Thyroid gland (tissue), 4 donors: Measurements from ENCODE around the gene OR8D2.

Experiments used
- CTCF ChIP-seq, 6 experiments: fragments of 200-600 bp in 3 of 6; fragments of 450-650 bp in 3 of 6; sonication (generic) in 3 of 6; IDR thresholded peaks; one replicate each; pipeline ENCODE4 v1.5.1; 2016 to 2019; ENCODE audit warnings: antibody characterized with exemption in 6 of 6, mild to moderate bottlenecking in 2 of 6, inconsistent platforms in 1 of 6, moderate library complexity in 1 of 6
- POLR2A ChIP-seq, 2 donors: fragments of 450-650 bp; IDR thresholded peaks; one replicate each; pipeline ENCODE4 v1.6.1; 2017; ENCODE audit warnings: antibody characterized with exemption in 2 of 2, mild to moderate bottlenecking in 2 of 2, moderate library complexity in 1 of 2

DNA sequence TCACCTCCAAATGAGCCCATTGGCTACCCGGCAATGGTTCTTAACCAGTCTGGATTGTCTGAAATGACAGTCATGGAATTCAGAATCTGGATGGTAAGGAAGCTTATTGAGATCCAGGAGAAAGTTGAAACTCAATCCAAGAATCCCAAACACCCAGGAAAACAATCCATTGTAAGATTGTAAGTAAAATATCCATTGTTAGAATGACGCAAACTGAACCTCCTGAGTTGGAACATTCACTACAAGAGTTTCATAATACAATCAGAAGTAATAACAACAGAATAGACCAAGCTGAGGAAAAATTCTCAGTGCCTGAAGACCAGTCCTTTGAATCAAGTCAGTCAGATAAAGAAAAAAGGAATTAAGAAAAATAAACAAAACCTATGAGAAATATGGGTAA, 41.7 kb downstream of the OR8D2 start:
- TF ChIP-seq CTCF (IDR thresholded peaks at IDR 0.05) (no peak), POLR2A (IDR thresholded peaks at IDR 0.05) (no peak)
